Right hindlimb (tissue), 1 donor: Measurements from ENCODE around the gene AGFG1.

ENCODE experiments used
- DNase-seq: peaks from one replicate; pipeline ENCODE4 v3.0.0-alpha.2; 2018

The AGFG1 gene

DNA sequence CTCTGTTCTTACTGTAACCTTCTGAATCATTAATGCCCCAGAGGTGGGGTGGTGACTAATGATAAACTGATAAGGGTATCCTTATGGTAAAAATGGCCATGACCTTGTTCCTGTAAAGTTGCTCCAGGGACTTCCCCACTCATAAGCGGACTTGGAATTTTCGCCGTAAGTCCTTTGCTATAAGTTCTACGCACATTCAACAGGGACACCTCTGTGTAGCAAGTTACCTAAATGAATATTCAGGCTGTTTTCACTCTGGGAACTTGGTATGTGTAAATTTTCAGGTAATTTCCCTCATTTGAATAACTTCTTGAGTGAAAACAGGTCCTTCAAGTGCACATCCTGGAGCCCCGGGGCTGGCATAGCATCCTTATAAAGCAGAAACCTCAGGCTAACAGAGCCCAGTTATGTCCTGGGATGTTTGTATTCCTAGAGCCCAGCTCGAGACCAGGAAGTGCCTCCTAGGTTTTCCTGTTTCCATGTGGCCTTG, 9.4 kb upstream of the AGFG1 start:
- DNase-seq: no peak

DNA sequence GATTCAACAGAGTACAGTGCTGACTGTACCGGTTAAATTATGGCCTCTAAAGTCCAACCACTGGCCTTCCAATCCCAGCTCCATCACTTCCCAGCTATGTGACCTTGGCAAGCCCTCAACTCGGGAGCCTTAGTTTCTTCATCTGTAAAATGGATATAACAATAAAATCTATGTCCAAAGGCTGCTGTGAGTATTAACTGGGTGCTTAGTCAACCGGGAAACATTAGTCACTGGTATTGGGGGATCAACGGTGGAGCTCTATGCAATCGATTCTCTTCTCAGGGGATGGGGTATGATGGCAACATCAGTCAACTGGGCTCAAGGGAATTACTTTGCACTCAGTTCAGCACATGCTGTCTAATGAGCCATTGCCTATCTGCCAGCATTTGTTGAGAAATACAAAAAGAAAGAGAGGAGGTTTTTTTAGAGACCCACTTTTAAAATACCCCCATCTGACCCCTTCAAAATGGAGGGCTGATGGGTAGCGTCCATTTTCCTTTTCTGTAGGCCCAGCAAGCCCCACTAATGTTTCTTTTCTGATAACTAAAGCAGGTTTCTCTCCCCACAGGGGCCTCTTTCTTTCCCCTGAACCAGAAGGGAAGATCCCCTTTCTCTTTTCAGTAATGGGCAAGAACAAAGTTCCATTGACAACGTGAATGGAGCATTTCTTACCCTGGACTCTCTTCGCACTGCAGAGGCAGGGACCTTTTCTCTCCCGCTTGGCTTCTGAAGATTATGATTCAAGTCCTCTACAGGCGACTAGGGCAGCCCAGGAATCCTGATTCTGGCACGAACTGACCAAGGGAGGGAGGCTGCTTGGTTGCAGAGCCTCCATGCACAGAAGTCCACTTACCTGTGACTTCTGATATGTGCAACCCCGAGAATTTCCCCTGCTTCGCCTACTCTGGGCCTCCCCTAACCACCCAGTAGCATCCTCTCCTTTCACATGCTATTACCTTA, 8.7 kb upstream of the AGFG1 start:
- DNase-seq: no peak

DNA sequence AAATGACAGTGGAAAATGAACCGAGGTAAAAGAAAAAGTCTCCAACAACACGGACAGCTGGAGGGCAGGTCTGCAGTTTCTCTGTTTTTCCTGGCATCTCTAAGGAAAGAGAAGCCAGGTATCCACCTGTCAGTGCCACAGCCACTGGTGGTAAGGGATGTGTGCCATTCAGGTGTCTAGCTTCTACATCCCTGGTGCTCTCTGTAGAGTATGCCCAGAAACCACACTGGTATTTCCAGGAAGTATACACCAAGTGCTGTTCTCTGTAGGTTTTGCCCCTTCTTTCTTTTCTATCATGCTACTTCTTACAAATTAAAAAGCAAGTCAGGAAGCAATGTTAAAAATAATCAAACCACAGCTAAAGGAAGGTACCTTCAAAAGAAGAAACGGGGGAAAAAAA, 7.6 kb upstream of the AGFG1 start:
- no peak for DNase-seq

DNA sequence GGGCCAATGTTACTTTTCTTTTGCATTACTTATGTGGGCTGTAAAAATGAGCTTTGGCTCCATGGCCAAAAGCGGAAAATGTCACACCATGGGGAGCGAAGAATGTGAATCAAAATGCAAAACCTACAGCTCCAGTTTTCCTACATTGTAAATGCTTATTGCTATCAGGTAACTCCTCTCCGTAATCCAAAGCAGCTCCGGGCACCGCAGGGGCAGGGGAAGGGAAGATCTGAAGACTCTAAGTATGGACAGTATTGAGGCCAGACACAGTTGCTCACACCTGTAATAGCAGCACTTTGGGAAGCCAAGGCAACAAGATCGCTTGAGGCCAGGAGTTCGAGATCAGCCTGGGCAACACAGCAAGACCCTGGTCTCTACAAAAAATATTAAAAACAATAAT, 7.1 kb upstream of the AGFG1 start:
- no peak for DNase-seq

DNA sequence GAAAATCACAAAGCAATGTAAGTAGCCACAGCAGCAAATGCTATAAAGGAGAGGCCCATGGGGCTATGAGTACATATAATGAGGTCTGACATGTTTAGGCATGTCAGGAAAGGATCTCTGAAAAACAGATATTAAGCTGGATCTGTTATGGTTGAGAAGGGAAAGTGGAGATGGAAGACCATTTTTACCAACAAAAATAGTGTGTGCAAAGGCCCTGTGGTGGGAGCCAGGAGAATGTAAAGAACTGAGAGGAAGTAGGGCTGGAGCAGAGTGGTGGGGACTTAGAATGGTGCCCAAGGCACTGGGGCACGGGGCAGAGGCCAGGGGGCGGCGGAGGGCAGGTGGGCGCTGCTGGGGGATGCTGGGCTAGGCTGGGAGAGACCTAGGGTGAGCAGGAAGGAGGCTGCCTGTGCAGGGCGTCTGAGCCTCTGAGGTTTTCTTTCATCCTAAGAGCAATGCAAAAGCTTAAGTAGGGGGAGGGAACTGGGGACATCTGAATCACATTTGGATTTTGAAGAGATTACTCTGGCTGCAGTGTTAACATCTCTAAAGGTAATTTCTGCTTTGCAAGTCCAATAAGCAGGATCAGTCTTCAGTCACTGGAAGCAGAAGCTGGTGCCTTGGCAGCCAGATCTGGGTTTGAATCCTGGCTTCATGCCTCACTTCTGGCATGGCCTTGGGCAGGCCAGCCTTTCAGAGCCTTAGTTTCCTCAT, 4.9 kb upstream of the AGFG1 start:
- no peak for DNase-seq

DNA sequence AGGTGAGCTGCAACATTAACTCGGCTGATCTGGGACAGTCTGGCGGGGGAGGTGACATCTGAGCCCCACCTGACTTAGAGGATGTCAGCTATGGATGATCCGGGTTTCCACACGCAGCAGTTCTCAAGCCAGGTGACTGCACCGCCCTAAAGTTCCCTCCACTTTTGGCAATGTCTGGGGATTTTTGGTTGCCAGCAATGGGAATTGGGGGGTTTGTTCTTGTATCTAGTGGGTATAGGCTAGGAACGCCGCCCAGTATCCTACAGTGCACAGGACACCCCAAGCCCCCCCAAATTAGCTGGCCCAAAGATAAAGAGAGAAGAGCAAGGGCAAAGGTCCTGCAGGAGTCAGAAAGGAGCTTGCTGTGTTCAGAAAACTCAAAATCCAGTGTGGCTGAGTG, 544 bp upstream of the AGFG1 start:
- DNase-seq: no peak

DNA sequence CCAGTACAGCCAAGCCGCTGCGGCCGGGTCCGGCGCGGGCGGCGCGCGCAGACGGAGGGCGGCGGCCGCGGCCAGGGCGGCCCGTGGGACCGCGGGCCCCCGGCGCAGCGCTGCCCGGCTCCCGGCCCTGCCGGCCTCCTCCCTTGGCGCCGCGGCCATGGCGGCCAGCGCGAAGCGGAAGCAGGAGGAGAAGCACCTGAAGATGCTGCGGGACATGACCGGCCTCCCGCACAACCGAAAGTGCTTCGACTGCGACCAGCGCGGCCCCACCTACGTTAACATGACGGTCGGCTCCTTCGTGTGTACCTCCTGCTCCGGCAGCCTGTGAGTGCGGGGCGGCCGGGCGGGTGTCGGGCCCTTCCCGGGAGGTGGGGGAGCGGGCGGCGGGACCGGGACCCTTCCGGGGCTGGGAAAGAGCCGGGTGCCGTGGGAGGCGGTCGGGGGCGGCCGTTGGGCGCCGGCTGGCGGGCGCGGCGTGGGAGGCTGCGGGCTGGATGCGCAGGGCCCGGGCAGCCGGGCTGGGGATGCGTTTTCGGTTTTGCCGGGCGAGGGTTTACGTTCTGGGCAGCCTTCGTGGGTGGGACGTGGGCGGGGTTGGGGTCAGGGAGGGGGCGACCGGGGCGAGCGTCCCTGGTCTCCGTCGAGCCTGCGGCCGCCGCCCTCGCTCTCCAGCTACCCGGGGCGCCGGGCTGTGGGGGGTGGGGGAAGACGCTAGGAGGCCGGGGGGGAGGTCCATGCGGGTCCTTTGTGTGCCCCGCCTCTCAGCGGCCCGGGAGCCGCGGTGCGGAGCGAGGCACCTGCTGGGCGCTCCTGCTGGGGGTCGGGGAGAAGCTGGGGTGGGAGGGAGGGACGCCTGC, 537 bp downstream of the AGFG1 start:
- peak; percentile 61 for DNase-seq

DNA sequence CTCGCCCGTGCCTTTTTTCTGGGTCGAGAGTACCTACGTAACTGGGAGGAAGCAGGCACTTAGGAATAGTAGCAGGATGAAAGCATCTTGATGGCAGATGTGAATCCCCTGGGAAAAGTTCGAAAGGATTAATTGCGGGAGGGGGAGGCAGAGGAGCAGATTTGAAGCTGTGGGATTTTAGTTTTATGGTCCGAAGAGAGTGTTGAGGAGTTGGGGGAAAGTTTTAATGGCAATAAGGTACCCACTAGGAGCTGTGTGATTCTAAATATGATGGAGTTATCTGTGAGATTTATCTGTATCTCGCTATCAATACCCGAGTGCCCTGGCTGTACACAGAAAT, 1.1 kb downstream of the AGFG1 start:
- DNase-seq: no peak

DNA sequence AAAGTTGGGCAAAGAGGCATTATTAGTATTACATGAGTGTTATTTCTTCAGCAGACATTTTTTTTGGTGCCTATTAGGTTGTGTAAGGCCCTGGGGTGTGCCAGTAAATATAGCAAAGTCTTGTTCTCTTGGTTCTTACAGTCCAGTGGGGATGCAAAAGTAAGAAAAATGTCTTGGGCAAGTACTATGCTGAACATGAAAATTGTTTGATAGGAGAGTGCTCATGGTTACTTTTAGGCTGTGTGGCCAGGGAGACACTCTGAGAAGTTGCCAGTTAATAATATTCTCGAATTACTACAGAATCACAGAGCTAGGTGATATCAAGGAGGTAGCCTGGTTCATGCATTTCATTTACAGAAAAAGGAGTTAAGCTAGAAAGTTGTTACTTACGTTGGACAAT, 1.9 kb downstream of the AGFG1 start:
- no peak for DNase-seq

DNA sequence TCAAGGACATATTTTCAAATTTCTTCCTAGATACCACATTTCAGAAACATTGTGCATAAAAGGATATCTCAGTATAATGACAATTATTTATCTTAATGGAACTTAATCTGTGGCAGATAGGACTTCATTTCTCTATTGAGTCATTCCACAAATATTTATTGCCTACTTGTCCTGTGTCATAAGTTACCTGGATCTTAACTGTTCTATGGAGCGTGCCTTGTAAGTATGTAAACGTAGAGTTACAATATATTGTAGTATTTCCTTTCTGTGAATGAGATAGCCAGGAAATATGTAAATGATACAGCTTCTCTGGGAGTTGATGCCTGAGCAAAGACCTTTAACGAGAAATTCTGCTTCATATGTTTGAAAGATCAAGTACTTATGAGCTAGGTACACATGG, 2.5 kb downstream of the AGFG1 start:
- no peak for DNase-seq

DNA sequence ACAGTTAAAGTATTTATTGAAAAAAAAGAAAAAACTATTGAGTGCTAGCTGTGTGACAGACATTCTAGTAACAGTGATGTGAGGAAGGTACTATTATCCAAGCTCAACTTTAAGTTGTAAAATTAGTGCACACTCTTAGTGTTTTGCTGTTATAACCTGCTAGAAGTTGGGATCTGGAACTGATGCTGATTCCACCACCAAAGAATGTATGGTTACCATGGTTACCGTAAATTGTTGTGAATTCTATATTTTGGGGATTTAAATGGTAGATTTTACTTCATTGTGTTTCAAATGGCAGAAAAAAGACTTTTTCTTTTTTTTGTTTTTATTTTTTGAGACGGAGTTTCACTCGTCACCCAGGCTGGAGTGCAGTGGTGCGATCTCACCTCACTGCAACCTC, 5.3 kb downstream of the AGFG1 start:
- no peak for DNase-seq

DNA sequence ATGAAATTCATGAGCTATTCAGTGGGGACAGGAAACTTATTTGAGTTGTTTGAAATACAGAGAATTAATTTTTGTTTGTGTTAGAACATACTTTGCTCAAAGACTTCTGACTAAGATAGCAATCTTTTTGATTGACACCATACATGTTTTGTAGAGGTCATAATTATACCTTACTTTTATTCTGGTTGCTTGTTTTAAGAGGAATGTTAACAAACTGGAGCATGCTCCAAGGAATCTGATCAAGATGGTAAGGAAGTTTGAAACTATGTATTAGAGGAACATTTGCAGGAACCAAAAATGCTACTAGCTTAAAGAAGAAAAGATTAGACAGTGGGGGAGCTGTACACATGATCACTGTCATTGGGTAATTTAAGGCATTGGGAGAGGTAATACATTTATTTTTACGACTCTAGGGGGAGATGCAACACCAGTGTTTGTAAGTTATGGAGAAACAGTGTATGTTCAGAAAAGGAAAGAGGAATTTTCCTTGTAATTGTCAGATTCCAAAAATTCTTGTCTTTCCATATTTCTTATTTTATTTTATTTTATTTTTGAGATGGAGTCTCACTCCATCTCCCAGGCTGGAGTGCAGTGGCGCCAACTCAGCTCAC, 8.0 kb downstream of the AGFG1 start:
- DNase-seq: no peak

DNA sequence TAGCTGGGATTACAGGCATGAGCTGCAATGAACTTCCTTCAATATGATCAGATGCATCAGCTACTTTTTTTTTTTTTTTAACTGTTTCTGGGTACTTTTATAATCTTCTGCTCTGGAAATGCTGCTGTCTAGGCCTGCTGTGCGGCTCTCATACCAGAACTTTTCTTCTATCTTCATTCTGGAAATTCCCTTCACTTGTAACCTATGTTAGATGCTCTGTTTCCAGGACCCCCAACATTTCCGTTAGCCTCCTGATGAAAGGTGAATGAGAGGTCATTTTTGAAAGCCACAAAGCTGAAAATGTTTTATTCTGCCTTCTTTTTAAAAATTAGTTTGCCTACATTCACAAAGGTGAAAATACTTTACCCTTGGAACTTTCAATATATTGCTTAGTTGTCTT, 8.6 kb downstream of the AGFG1 start:
- no peak for DNase-seq

DNA sequence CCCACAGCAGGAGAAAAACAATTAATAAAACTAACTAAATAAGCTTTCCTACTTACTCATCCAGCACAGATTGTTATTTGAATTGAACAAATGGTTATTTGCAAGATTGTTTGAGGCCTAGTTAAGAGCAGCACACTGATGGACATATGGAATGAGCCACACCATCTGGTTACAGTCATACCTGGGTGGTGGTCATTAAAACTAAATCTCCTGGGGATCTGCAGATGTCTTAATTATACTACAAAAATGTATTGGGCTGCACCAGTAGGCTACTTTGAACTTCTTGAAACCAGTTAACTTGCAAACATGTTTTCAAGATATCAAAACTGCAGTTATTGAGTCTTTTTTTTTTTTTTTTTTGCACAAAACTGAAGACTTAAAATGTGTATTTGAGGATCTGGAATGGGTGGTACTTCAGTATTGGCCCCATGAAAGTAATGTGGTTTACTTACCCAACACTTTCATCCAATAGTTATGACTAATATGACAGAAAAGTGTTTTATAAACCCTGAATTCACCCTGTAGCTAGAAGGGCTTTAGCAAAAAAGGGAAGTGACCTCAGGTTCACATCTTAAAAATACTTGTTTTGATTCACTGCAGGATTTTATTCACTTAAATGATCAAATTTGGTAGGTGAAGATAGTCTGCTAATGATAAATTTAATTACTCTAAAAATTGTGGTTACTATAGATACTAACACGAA, 10.8 kb downstream of the AGFG1 start:
- no peak for DNase-seq

DNA sequence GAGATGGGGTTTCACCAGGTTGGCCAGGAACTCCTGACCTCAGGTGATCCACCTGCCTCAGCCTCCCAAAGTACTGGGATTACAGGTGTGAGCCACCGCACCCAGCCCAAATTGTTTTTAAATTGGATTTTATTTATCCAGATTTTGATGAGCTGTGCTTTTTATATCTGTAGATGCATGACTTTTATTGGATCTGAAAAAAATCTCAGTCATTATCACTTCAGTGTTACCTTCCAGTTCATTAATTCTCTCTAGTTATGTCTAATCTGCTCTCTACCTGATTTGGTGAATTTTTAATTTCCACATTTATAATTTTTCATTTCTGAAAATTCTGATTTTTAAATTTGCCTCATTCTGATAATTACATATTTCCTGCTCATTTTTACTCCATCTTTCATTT, 13.5 kb downstream of the AGFG1 start:
- DNase-seq: no peak

DNA sequence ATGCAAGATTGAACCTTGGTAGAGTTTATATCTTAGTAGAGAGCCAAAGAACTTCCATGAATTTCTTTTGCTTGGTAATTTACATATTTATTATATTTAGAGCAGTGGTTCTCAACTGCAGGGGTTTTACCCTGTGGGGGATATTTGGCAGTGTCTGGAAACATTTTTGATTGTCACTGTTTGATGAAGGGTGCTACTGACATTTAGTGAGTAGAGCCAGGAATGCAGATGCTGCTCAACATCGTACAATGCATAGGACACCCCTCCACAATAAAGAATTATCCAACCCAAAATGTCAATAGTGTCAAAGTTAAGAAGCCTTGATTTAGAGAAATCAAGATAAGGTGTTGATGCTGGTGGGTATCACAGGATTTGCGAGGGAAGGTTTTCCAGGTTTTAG, 14.7 kb downstream of the AGFG1 start:
- no peak for DNase-seq

DNA sequence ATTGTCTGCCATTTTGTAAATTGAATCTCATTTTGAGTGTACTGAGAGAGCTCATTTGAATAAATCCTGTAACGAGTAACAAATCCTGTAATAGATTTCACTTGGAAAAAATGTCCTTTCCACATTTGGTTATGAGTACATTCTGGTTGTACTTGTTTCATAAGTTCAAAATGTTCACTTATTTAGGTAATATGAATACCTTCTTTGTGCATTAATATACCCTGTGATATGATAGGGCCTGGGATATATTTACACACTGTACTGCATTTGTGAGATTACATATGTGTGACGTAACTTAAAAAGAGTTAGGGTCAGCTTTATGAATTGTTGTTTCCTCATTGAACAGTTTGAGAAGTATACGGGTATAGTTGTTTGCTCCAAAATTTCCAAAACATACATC, 16.1 kb downstream of the AGFG1 start:
- no peak for DNase-seq

DNA sequence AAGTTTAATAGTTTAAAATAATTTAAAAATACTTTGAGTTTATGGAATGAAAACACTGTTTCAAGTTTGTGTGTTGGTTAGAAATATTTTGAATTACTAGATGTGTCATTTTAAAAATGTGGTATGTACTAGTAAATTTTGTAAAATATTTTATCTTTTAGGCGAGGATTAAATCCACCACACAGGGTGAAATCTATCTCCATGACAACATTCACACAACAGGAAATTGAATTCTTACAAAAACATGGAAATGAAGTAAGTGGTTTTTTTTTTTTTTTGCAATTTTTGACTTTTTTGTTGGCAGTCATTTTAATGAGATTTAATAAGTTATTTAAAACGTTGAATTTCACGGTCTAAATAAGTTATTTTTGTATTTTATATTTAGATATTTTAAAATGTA, 19.4 kb downstream of the AGFG1 start:
- DNase-seq: no peak

DNA sequence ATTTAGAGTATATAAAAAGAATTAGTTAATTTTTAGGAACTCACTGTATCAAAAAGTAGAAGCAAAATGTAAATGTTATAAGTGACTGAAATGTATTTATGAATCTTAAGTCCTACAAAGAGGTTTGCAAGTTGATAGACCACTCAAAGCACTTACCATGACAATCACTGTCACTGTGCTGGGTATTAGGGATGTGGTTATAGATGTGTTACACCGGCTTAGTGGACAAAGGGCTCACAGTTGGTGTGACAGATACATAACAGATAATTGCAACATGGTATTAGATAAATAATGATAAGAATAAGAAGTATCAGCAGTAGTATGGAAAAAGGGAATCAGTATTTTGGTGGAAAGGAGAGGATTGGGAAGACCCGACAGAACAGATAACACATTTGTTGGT, 21.6 kb downstream of the AGFG1 start:
- DNase-seq: no peak

DNA sequence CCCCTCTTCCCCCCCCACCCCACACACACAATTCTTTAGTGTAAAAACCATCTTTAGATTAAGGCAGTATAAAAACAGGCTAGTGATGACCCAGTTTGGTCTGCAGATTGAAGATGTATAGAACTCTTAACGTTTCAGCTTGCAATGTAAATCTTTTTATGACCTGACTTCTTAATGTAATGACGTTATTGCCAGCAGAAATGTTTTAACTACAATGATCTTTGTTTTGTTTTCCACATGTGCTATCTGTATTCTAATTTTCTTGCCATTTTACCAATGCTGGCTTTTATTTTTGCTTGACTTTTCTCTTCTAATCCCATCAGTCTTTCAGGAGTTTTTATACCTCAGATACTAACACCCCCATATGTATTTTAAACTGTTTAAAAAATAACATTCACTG, 25.2 kb downstream of the AGFG1 start:
- DNase-seq: no peak

DNA sequence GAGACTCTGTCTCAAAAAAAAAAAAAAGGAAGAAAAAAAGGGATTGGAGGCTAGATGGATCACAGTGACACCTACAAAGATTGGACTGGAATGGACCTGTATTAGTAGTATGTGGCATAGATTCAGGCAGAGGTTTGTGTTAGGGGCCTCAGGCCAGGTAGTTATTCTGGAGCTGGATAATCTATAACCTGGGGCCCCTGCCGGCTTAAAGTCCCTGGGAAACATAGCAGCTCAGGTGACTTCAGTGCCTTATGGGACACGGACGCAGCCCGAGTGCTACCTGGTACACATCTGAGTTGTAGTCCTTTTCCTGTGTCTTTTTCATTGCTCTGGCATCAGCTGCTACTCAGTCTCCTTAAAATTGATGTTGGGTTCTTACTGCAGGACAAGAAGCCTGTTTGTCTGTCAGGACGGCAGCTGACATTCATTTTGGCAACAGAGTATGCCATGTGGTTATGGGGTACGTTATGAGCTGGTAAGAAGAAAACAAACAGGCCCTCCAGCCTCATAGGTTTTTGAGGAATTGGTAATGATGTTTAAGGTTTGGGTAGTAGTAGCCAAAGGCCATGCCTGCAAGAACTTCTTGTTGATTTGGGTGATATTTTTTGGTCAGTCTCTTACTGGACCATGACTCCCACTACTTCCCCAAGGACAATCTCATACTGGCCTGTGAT, 27.8 kb downstream of the AGFG1 start:
- DNase-seq: no peak

DNA sequence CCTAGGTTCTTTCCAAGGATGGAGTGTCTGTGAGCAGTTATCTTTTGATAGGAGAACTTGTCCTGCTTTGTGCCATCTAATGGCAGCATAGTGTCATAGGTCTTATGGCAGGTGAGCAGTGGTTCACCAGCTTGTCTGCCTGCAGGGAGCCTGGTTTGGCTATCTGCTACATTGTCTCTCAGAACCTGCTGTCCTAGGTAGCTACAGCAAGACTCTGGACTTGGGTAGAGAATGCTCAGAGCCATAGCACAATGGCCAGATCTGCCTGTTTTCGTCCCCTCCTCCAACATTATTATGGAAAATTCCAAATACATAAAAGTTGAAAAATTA, 28.3 kb downstream of the AGFG1 start:
- DNase-seq: no peak
